Transverse colon (tissue), 4 donors: ENCODE results near the gene SDR42E2. TPM values are rescaled to one million over a fixed set of nuclear protein-coding genes. Genes with fewer than 3 reads are reported as not detected.

Experiments
- DNase-seq: peaks from one replicate; pipeline ENCODE4 v3.0.0-alpha.2; 2019
- H3K27ac ChIP-seq, 4 donors: fragments of 200-600 bp; sonication (generic); 2 replicates each; pipeline ENCODE4 v1.5.1; 2016 to 2018; ENCODE audit warnings: inconsistent platforms in 4 of 4
- H3K27me3 ChIP-seq: fragments of 200-600 bp; sonication (generic); 2 replicates; pipeline ENCODE4 v1.5.1; 2017; ENCODE audit warnings: inconsistent platforms
- H3K36me3 ChIP-seq, 4 donors: fragments of 200-600 bp; sonication (generic); 2 replicates each; pipeline ENCODE4 v1.5.1; 2017 to 2019; ENCODE audit warnings: inconsistent platforms in 4 of 4
- H3K4me1 ChIP-seq, 4 donors: fragments of 200-600 bp; sonication (generic); 2 replicates each; pipeline ENCODE4 v1.5.1; 2017 to 2020; ENCODE audit warnings: inconsistent platforms in 4 of 4
- H3K4me3 ChIP-seq, 4 donors: fragments of 200-600 bp; sonication (generic); 1 replicate in 1 of 4; 2 replicates in 3 of 4; pipeline versions ENCODE4 v1.5.1 to v1.6.1; 2017 to 2019; ENCODE audit warnings: inconsistent platforms in 4 of 4
- H3K9me3 ChIP-seq, 2 donors: fragments of 200-600 bp; sonication (generic); 2 replicates each; pipeline ENCODE4 v1.5.1; 2017 to 2019; ENCODE audit warnings: inconsistent platforms in 2 of 2
- EP300 ChIP-seq: sonication (generic); formaldehyde crosslinking; IDR thresholded peaks from one replicate; pipeline ENCODE4 v1.6.1; 2017; ENCODE audit warnings: antibody characterized with exemption, low read depth
- POLR2A ChIP-seq: fragments of 450-650 bp; IDR thresholded peaks from one replicate; pipeline ENCODE4 v1.6.1; 2016; ENCODE audit warnings: antibody characterized with exemption, mild to moderate bottlenecking, moderate library complexity
- POLR2AphosphoS5 ChIP-seq, 3 donors: sonication (generic); formaldehyde crosslinking; IDR thresholded peaks; one replicate each; pipeline ENCODE4 v1.6.1; 2016; ENCODE audit warnings: antibody characterized with exemption in 3 of 3
- WGBS, 2 donors: methylation state at CpG; one replicate each; pipeline ENCODE4 v1.1.5; 2018; ENCODE audit warnings: low coverage in 1 of 2; 5-methylcytosine and 5-hydroxymethylcytosine counted together
- in situ Hi-C, 4 donors: fragments of 200-750 bp; cut with MboI; loops; one replicate each; pipeline versions ENCODE4 v1.15.0 to v1.15.1; 2017; ENCODE audit warnings: low sequenced_read_pairs in 3 of 4, low pct_ligation_motif_present in 1 of 4, low pct_unique_long_range_greater_than_20kb in 1 of 4
- intact Hi-C: fragments of 100-400 bp; cut with DNase I; formaldehyde crosslinking; loops from one replicate; pipeline ENCODE4 v1.15.1; 2023; ENCODE audit warnings: low total_unique reads
- total RNA-seq, 4 donors: library from RNA; depleted of rRNA; stranded (reverse); fragments of >200 nt; gene quantifications; one replicate each; pipeline ENCODE4 v1.1.0, GENCODE V29; 2016
- TF ChIP-seq, protein P1 (sequence below), 5 experiments: fragments of 200-600 bp in 3 of 5; fragments of 450-650 bp in 2 of 5; sonication (generic) in 3 of 5; IDR thresholded peaks; 1 replicate in 2 of 5; 2 replicates in 3 of 5; pipeline ENCODE4 v1.5.1; 2016 to 2017; ENCODE audit warnings: antibody characterized with exemption in 5 of 5, inconsistent platforms in 3 of 5, mild to moderate bottlenecking in 2 of 5, moderate library complexity in 1 of 5

The SDR42E2 gene
- total RNA-seq, 4 donors from 2014 or later: not detected

DNA sequence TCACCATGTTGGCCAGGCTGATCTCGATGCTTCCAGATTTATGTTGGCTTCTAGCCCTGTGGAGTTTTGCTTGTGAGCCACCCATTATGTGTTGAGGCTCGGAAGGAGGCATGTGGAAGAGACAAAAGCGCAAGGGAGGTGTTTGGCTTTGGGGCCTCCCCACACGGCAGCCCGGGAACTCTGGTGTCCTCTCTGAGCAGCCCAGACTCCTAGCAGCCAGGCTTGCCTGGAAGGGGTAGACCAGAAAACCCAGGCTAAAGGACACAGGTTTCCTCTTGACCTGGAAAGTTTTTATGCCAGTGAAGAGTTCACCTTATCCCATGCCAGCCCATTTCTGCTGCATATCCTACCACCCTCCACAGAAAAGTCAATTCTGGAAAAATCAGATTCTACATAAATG lies 21.0 kb downstream of the SDR42E2 start:
- intact Hi-C loops (no loop called here), in situ Hi-C loops (loop anchor here (5.0 to 10.0 kb wide), 3 partner anchors 89 to 189 kb away; partner anchors contain the start of gene VWA3A (in 1 of the 4))
- H3K4me1 ChIP-seq: peaks cover 0 to 4% (median 3%) of the 10 kb centered on the region in 4 donors
- no peaks in the 10 kb centered on the region for H3K36me3 ChIP-seq
- no peaks in the 10 kb centered on the region for H3K27me3 ChIP-seq
- WGBS, 2 donors: 86% methylated on average over 4 of the region's 5 CpGs; no CpG with 5 or more reads in 1 of the 2 donors
- no peak for DNase-seq
- H3K4me3 ChIP-seq: no peak overlapping the region
- H3K9me3 ChIP-seq: no peaks in the 10 kb centered on the region
- no peak overlapping the region for H3K27ac ChIP-seq
- no peak for TF ChIP-seq EP300
- no peak for TF ChIP-seq POLR2AphosphoS5 (IDR thresholded peaks at IDR 0.05)
- no peak for TF ChIP-seq POLR2A
- TF ChIP-seq, protein P1, sequence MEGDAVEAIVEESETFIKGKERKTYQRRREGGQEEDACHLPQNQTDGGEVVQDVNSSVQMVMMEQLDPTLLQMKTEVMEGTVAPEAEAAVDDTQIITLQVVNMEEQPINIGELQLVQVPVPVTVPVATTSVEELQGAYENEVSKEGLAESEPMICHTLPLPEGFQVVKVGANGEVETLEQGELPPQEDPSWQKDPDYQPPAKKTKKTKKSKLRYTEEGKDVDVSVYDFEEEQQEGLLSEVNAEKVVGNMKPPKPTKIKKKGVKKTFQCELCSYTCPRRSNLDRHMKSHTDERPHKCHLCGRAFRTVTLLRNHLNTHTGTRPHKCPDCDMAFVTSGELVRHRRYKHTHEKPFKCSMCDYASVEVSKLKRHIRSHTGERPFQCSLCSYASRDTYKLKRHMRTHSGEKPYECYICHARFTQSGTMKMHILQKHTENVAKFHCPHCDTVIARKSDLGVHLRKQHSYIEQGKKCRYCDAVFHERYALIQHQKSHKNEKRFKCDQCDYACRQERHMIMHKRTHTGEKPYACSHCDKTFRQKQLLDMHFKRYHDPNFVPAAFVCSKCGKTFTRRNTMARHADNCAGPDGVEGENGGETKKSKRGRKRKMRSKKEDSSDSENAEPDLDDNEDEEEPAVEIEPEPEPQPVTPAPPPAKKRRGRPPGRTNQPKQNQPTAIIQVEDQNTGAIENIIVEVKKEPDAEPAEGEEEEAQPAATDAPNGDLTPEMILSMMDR (IDR thresholded peaks at IDR 0.05): no peak

GRCh38 chr16:22183901-22184614 lies 21.8 kb downstream of the SDR42E2 start:
- TF ChIP-seq POLR2A (no peak), EP300 (no peak), POLR2AphosphoS5 (IDR thresholded peaks at IDR 0.05) (no peak)
- TF ChIP-seq, protein P1 (IDR thresholded peaks at IDR 0.05): no peak
- in situ Hi-C loops: loop anchor here (5.0 to 10.0 kb wide), 3 partner anchors 89 to 189 kb away; partner anchors contain the start of gene VWA3A (in 1 of the 4)
- intact Hi-C loops: no loop called here
- no peak overlapping the region for H3K27ac ChIP-seq
- H3K4me3 ChIP-seq: no peak overlapping the region
- no peak for DNase-seq
- H3K36me3 ChIP-seq: no peaks in the 10 kb centered on the region
- WGBS, 2 donors: 84% methylated on average over 11 of the region's 11 CpGs; no CpG with 5 or more reads in 1 of the 2 donors
- no peaks in the 10 kb centered on the region for H3K27me3 ChIP-seq
- H3K9me3 ChIP-seq: no peaks in the 10 kb centered on the region
- peaks cover 5 to 10% (median 9%) of the 10 kb centered on the region in 4 donors for H3K4me1 ChIP-seq

DNA sequence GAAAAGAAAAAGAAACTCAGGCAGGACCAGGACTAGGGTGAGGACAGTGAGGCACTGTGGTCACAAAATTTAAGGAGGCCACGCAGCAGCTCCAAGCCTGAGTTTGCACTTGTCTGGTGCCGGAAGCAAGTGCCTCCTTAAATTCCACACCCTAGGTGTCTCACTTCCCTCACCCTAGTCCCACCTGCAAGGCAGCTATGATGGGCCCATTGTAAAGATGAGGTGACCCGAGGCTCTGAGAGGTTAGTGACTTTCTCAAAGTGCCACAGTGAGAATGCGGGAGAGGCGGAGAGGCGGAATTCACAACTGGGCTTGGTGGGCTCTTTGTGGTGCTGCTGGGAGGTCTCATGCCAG lies 22.3 kb downstream of the SDR42E2 start:
- TF ChIP-seq EP300 (no peak), POLR2A (no peak), POLR2AphosphoS5 (IDR thresholded peaks at IDR 0.05) (no peak)
- TF ChIP-seq, protein P1 (IDR thresholded peaks at IDR 0.05): no peak
- peaks cover 10 to 16% (median 15%) of the 10 kb centered on the region in 4 donors for H3K4me1 ChIP-seq
- H3K9me3 ChIP-seq: no peaks in the 10 kb centered on the region
- H3K36me3 ChIP-seq: no peaks in the 10 kb centered on the region
- no peak overlapping the region for H3K27ac ChIP-seq
- no peak overlapping the region for H3K4me3 ChIP-seq
- H3K27me3 ChIP-seq: no peaks in the 10 kb centered on the region
- peak; percentile 21 for DNase-seq
- in situ Hi-C loops (loop anchor here (5.0 to 10.0 kb wide), 3 partner anchors 90 to 190 kb away; partner anchors contain the start of gene VWA3A (in 1 of the 4)), intact Hi-C loops (no loop called here)
- 76% methylated on average over 6 of the region's 6 CpGs; no CpG with 5 or more reads in 1 of the 2 donors for WGBS, 2 donors

- 87% methylated on average over 3 of the region's 3 CpGs; no CpG with 5 or more reads in 1 of the 2 donors for WGBS, 2 donors
- H3K9me3 ChIP-seq: no peaks in the 10 kb centered on the region
- intact Hi-C loops (loop anchor here (5.0 kb wide), 1 partner anchor 184 kb away; the partner anchor contains the start of gene PDZD9), in situ Hi-C loops (loop anchor here in 3 of 4 donors (5.0 to 10.0 kb wide), 3 partner anchors 92 to 192 kb away; partner anchors contain the start of genes PDZD9 (in 1 of the 3) and VWA3A (in 1 of the 3))
- DNase-seq: no peak
- H3K4me1 ChIP-seq: peaks cover 11 to 21% (median 17%) of the 10 kb centered on the region in 4 donors
- no peaks in the 10 kb centered on the region for H3K36me3 ChIP-seq
- no peak for TF ChIP-seq POLR2AphosphoS5 (IDR thresholded peaks at IDR 0.05)
- no peak for TF ChIP-seq POLR2A
- TF ChIP-seq EP300: no peak
- H3K27me3 ChIP-seq: no peaks in the 10 kb centered on the region
- no peak overlapping the region for H3K27ac ChIP-seq
- H3K4me3 ChIP-seq: no peak overlapping the region
Observed at GRCh38 chr16:22186517-22186916, 24.2 kb downstream of the SDR42E2 start.
